Activated naive CD8-positive, alpha-beta T cell (primary cell): ENCODE data around the gene RFWD3.

Source experiments
- H3K27ac Mint-ChIP-seq: one replicate; pipeline ENCODE4 v1.8.0; 2021; ENCODE audit warnings: mixed read lengths
- H3K27me3 Mint-ChIP-seq: one replicate; pipeline ENCODE4 v1.8.0; 2021; ENCODE audit warnings: mixed read lengths
- H3K36me3 Mint-ChIP-seq: one replicate; pipeline ENCODE4 v1.8.0; 2021; ENCODE audit warnings: mixed read lengths
- H3K4me1 Mint-ChIP-seq: one replicate; pipeline ENCODE4 v1.8.0; 2021; ENCODE audit warnings: low read depth, mixed read lengths
- H3K4me3 Mint-ChIP-seq: one replicate; pipeline ENCODE4 v1.8.0; 2021; ENCODE audit warnings: mild to moderate bottlenecking, mixed read lengths
- H3K9me3 Mint-ChIP-seq: one replicate; pipeline ENCODE4 v1.8.0; 2021; ENCODE audit warnings: low read depth, mixed read lengths

The RFWD3 gene

GRCh38 chr16:74611721-74612120, 55.0 kb downstream of the RFWD3 start:
- H3K36me3 Mint-ChIP-seq = peaks cover 3% of the 10 kb centered on the region
- H3K27ac Mint-ChIP-seq = no peak overlapping the region
- H3K4me1 Mint-ChIP-seq = peaks cover 23% of the 10 kb centered on the region
- H3K27me3 Mint-ChIP-seq = no peaks in the 10 kb centered on the region
- no peak overlapping the region for H3K4me3 Mint-ChIP-seq
- H3K9me3 Mint-ChIP-seq = no peaks in the 10 kb centered on the region

- H3K36me3 Mint-ChIP-seq = no peaks in the 10 kb centered on the region
- peak overlapping the region; percentile 78 for H3K27ac Mint-ChIP-seq
- no peaks in the 10 kb centered on the region for H3K9me3 Mint-ChIP-seq
- peaks cover 43% of the 10 kb centered on the region for H3K4me1 Mint-ChIP-seq
- H3K27me3 Mint-ChIP-seq = no peaks in the 10 kb centered on the region
- H3K4me3 Mint-ChIP-seq = peak overlapping the region; percentile 53
Measured at GRCh38 chr16:74608944-74609343, 57.7 kb downstream of the RFWD3 start.

- H3K4me3 Mint-ChIP-seq = peak overlapping the region; percentile 96
- no peaks in the 10 kb centered on the region for H3K36me3 Mint-ChIP-seq
- H3K27me3 Mint-ChIP-seq = no peaks in the 10 kb centered on the region
- peak overlapping the region; percentile 96 for H3K27ac Mint-ChIP-seq
- no peaks in the 10 kb centered on the region for H3K9me3 Mint-ChIP-seq
- H3K4me1 Mint-ChIP-seq = peaks cover 49% of the 10 kb centered on the region
Measured at GRCh38 chr16:74608381-74608780, 58.3 kb downstream of the RFWD3 start.

GRCh38 chr16:74607962-74608356, 58.7 kb downstream of the RFWD3 start:
- no peaks in the 10 kb centered on the region for H3K36me3 Mint-ChIP-seq
- no peaks in the 10 kb centered on the region for H3K27me3 Mint-ChIP-seq
- peak overlapping the region; percentile 96 for H3K4me3 Mint-ChIP-seq
- peaks cover 51% of the 10 kb centered on the region for H3K4me1 Mint-ChIP-seq
- H3K9me3 Mint-ChIP-seq = no peaks in the 10 kb centered on the region
- peak overlapping the region; percentile 96 for H3K27ac Mint-ChIP-seq

GRCh38 chr16:74607310-74607961, 59.2 kb downstream of the RFWD3 start:
- Mint-ChIP-seq H3K9me3 (no peaks in the 10 kb centered on the region), H3K4me1 (peaks cover 55% of the 10 kb centered on the region), H3K36me3 (no peaks in the 10 kb centered on the region)

GRCh38 chr16:74606521-74607309, 60.0 kb downstream of the RFWD3 start, which contains the start of gene GLG1:
GLG1 (minus strand) TSS chr16:74607114; CDS start chr16:74607094, 20 bp downstream.
- Mint-ChIP-seq H3K27me3 (no peaks in the 10 kb centered on the region), H3K4me3 (peak within 1 kb of the TSS; percentile 96), H3K4me1 (peaks cover 59% of the 10 kb centered on the region), H3K36me3 (no peaks in the 10 kb centered on the region), H3K9me3 (no peaks in the 10 kb centered on the region), H3K27ac (peak within 1 kb of the TSS; percentile 96)

More at GRCh38 chr16:74607310-74607961, 59.2 kb downstream of the RFWD3 start:
- H3K27me3 Mint-ChIP-seq = no peaks in the 10 kb centered on the region
- peak overlapping the region; percentile 96 for H3K4me3 Mint-ChIP-seq
- peak overlapping the region; percentile 96 for H3K27ac Mint-ChIP-seq

- peak overlapping the region; percentile 92 for H3K27ac Mint-ChIP-seq
- no peaks in the 10 kb centered on the region for H3K9me3 Mint-ChIP-seq
- peak overlapping the region; percentile 96 for H3K4me3 Mint-ChIP-seq
- no peaks in the 10 kb centered on the region for H3K27me3 Mint-ChIP-seq
- H3K4me1 Mint-ChIP-seq = peaks cover 67% of the 10 kb centered on the region
- no peaks in the 10 kb centered on the region for H3K36me3 Mint-ChIP-seq
Measured at GRCh38 chr16:74605746-74606520, 60.7 kb downstream of the RFWD3 start.

GRCh38 chr16:74605332-74605731, 61.3 kb downstream of the RFWD3 start:
- H3K4me1 Mint-ChIP-seq = peaks cover 73% of the 10 kb centered on the region
- no peaks in the 10 kb centered on the region for H3K27me3 Mint-ChIP-seq
- H3K9me3 Mint-ChIP-seq = no peaks in the 10 kb centered on the region
- H3K36me3 Mint-ChIP-seq = no peaks in the 10 kb centered on the region
- H3K27ac Mint-ChIP-seq = peak overlapping the region; percentile 92
- peak overlapping the region; percentile 96 for H3K4me3 Mint-ChIP-seq

GRCh38 chr16:74603848-74604247, 62.8 kb downstream of the RFWD3 start:
- H3K36me3 Mint-ChIP-seq = no peaks in the 10 kb centered on the region
- peak overlapping the region; percentile 89 for H3K27ac Mint-ChIP-seq
- H3K27me3 Mint-ChIP-seq = no peaks in the 10 kb centered on the region
- H3K4me3 Mint-ChIP-seq = peak overlapping the region; percentile 96
- H3K4me1 Mint-ChIP-seq = peaks cover 77% of the 10 kb centered on the region
- no peaks in the 10 kb centered on the region for H3K9me3 Mint-ChIP-seq

- H3K27ac Mint-ChIP-seq = peak overlapping the region; percentile 89
- no peaks in the 10 kb centered on the region for H3K27me3 Mint-ChIP-seq
- H3K9me3 Mint-ChIP-seq = no peaks in the 10 kb centered on the region
Measured at GRCh38 chr16:74601126-74601871, 65.4 kb downstream of the RFWD3 start.

GRCh38 chr16:74596586-74596985, 70.1 kb downstream of the RFWD3 start:
- Mint-ChIP-seq H3K27me3 (no peaks in the 10 kb centered on the region), H3K4me1 (peaks cover 67% of the 10 kb centered on the region), H3K4me3 (no peak overlapping the region), H3K9me3 (peaks cover 2% of the 10 kb centered on the region), H3K27ac (peak overlapping the region; percentile 64), H3K36me3 (peaks cover 5% of the 10 kb centered on the region)

More at GRCh38 chr16:74601126-74601871, 65.4 kb downstream of the RFWD3 start:
- peaks cover 2% of the 10 kb centered on the region for H3K36me3 Mint-ChIP-seq
- peaks cover 72% of the 10 kb centered on the region for H3K4me1 Mint-ChIP-seq
- peak overlapping the region; percentile 68 for H3K4me3 Mint-ChIP-seq

GRCh38 chr16:74592847-74593246, 73.8 kb downstream of the RFWD3 start:
- H3K27ac Mint-ChIP-seq = peak overlapping the region; percentile 37
- peak overlapping the region; percentile 7 for H3K4me3 Mint-ChIP-seq
- H3K36me3 Mint-ChIP-seq = peaks cover 5% of the 10 kb centered on the region
- peaks cover 56% of the 10 kb centered on the region for H3K4me1 Mint-ChIP-seq
- peaks cover 2% of the 10 kb centered on the region for H3K9me3 Mint-ChIP-seq
- H3K27me3 Mint-ChIP-seq = no peaks in the 10 kb centered on the region

GRCh38 chr16:74591876-74592650, 74.6 kb downstream of the RFWD3 start:
- Mint-ChIP-seq H3K27ac (peak overlapping the region; percentile 16), H3K36me3 (peaks cover 5% of the 10 kb centered on the region), H3K27me3 (no peaks in the 10 kb centered on the region), H3K4me1 (peaks cover 62% of the 10 kb centered on the region), H3K4me3 (no peak overlapping the region), H3K9me3 (peaks cover 2% of the 10 kb centered on the region)

GRCh38 chr16:74586948-74587347, 79.7 kb downstream of the RFWD3 start:
- H3K27ac Mint-ChIP-seq = peak overlapping the region; percentile 36
- H3K4me3 Mint-ChIP-seq = no peak overlapping the region
- H3K27me3 Mint-ChIP-seq = no peaks in the 10 kb centered on the region
- no peaks in the 10 kb centered on the region for H3K9me3 Mint-ChIP-seq
- H3K36me3 Mint-ChIP-seq = peaks cover 3% of the 10 kb centered on the region
- H3K4me1 Mint-ChIP-seq = peaks cover 67% of the 10 kb centered on the region
